Trophoblast cell (in vitro differentiated cells and primary cell): ENCODE results near the gene IFIT2.

ENCODE experiments used
- DNase-seq, 2 donors: peaks; one replicate each; pipeline ENCODE4 v3.0.0-alpha.2; 2016
- H2AFZ ChIP-seq: 2 replicates; pipeline ENCODE4 v1.6.1; 2013; ENCODE audit warnings: low read length, moderate library complexity, mild to moderate bottlenecking; ENCODE audit not compliant: insufficient read depth, poor library complexity
- H2AK5ac ChIP-seq: 2 replicates; pipeline ENCODE4 v1.6.1; 2013; ENCODE audit warnings: mild to moderate bottlenecking, low read length
- H2BK120ac ChIP-seq: 2 replicates; pipeline ENCODE4 v1.6.1; 2013; ENCODE audit warnings: low read length, mild to moderate bottlenecking, moderate library complexity; ENCODE audit not compliant: insufficient read depth, poor library complexity
- H2BK12ac ChIP-seq: 2 replicates; pipeline ENCODE4 v1.6.1; 2013; ENCODE audit warnings: mild to moderate bottlenecking, low read length, moderate library complexity
- H2BK5ac ChIP-seq: 2 replicates; pipeline ENCODE4 v1.6.1; 2013; ENCODE audit warnings: low read length, low read depth, moderate library complexity, mild to moderate bottlenecking; ENCODE audit not compliant: poor library complexity
- H3K14ac ChIP-seq: 2 replicates; pipeline ENCODE4 v1.6.1; 2013; ENCODE audit warnings: mild to moderate bottlenecking, low read length
- H3K18ac ChIP-seq: 2 replicates; pipeline ENCODE4 v1.6.1; 2013; ENCODE audit warnings: mild to moderate bottlenecking, low read length
- H3K23ac ChIP-seq: 2 replicates; pipeline ENCODE4 v1.6.1; 2013; ENCODE audit warnings: low read length
- H3K27ac ChIP-seq: 2 replicates; pipeline ENCODE4 v1.5.1; 2013; ENCODE audit warnings: low read depth, mild to moderate bottlenecking, inconsistent platforms, low read length, moderate library complexity
- H3K27me3 ChIP-seq: 2 replicates; pipeline ENCODE4 v1.6.1; 2013; ENCODE audit warnings: inconsistent platforms, mild to moderate bottlenecking, low read length, moderate library complexity; ENCODE audit not compliant: insufficient read depth
- H3K36me3 ChIP-seq, 2 experiments: 1 replicate in 1 of 2; 2 replicates in 1 of 2; pipeline ENCODE4 v1.6.1; 2013; ENCODE audit warnings: low read length in 2 of 2, mild to moderate bottlenecking in 2 of 2, moderate library complexity in 1 of 2; ENCODE audit not compliant: insufficient read depth in 2 of 2, control insufficient read depth in 1 of 2
- H3K4ac ChIP-seq: 2 replicates; pipeline ENCODE4 v1.6.1; 2013; ENCODE audit warnings: low read depth, mild to moderate bottlenecking, low read length, moderate library complexity
- H3K4me1 ChIP-seq, 2 experiments: 1 replicate in 1 of 2; 2 replicates in 1 of 2; pipeline ENCODE4 v1.6.1; 2013; ENCODE audit warnings: low read length in 2 of 2, mild to moderate bottlenecking in 2 of 2, moderate library complexity in 1 of 2; ENCODE audit not compliant: insufficient read depth in 2 of 2, control insufficient read depth in 1 of 2
- H3K4me2 ChIP-seq: 2 replicates; pipeline ENCODE4 v1.6.1; 2013; ENCODE audit warnings: inconsistent platforms, mild to moderate bottlenecking, low read length, moderate library complexity
- H3K4me3 ChIP-seq: 2 replicates; pipeline ENCODE4 v1.5.1; 2013; ENCODE audit warnings: mild to moderate bottlenecking, low read depth, low read length, inconsistent platforms
- H3K79me1 ChIP-seq: one replicate; pipeline ENCODE4 v1.6.1; 2013; ENCODE audit warnings: low read length
- H3K79me2 ChIP-seq: 2 replicates; pipeline ENCODE4 v1.6.1; 2013; ENCODE audit warnings: low read length, mild to moderate bottlenecking; ENCODE audit not compliant: control insufficient read depth, insufficient read depth, poor library complexity
- H3K9ac ChIP-seq: 2 replicates; pipeline ENCODE4 v1.6.1; 2013; ENCODE audit warnings: mild to moderate bottlenecking, low read length
- H3K9me3 ChIP-seq: 2 replicates; pipeline ENCODE4 v1.6.1; 2013; ENCODE audit warnings: low read depth, mild to moderate bottlenecking, control low read depth, inconsistent platforms, low read length; ENCODE audit not compliant: insufficient read depth
- H4K12ac ChIP-seq: 2 replicates; pipeline ENCODE4 v1.6.1; 2013; ENCODE audit warnings: low read depth, mild to moderate bottlenecking, low read length, moderate library complexity
- H4K8ac ChIP-seq: 2 replicates; pipeline ENCODE4 v1.6.1; 2013; ENCODE audit warnings: low read depth, mild to moderate bottlenecking, low read length, moderate library complexity
- H4K91ac ChIP-seq: one replicate; pipeline ENCODE4 v1.6.1; 2013; ENCODE audit warnings: low read depth, mild to moderate bottlenecking, low read length, moderate library complexity
- WGBS: extraction: QIAGEN DNeasy Blood & Tissue Kit; methylation state at CpG from one replicate; pipeline ENCODE4 v1.1.7; 2013; ENCODE audit warnings: missing lambda C conversion rate; ENCODE audit not compliant: insufficient read length, insufficient coverage; ENCODE audit errors: extremely low coverage; 5-methylcytosine and 5-hydroxymethylcytosine counted together

IFIT2 gene

GRCh38 chr10:89309156-89310055 lies 7.6 kb downstream of the IFIT2 start:
- Histone ChIP-seq H2AFZ (no peak overlapping the region), H4K12ac (no peak overlapping the region), H3K27ac (no peak overlapping the region), H2BK12ac (no peak overlapping the region), H3K36me3 (no peaks in the 10 kb centered on the region), H2BK5ac (no peak overlapping the region), H3K4me2 (no peak overlapping the region), H3K79me1 (no peaks in the 10 kb centered on the region), H3K4me1 (no peaks in the 10 kb centered on the region), H3K18ac (no peak overlapping the region), H4K8ac (no peak overlapping the region), H3K9ac (no peak overlapping the region), H4K91ac (no peak overlapping the region), H3K9me3 (no peaks in the 10 kb centered on the region), H3K4ac (no peak overlapping the region), H3K79me2 (no peaks in the 10 kb centered on the region), H2AK5ac (no peak overlapping the region), H3K14ac (no peak overlapping the region), H3K27me3 (no peaks in the 10 kb centered on the region), H2BK120ac (no peak overlapping the region), H3K4me3 (no peak overlapping the region), H3K23ac (no peak overlapping the region)
- no peak for DNase-seq
- WGBS, result no CpG with 5 or more reads among the region's 7 CpGs

DNA sequence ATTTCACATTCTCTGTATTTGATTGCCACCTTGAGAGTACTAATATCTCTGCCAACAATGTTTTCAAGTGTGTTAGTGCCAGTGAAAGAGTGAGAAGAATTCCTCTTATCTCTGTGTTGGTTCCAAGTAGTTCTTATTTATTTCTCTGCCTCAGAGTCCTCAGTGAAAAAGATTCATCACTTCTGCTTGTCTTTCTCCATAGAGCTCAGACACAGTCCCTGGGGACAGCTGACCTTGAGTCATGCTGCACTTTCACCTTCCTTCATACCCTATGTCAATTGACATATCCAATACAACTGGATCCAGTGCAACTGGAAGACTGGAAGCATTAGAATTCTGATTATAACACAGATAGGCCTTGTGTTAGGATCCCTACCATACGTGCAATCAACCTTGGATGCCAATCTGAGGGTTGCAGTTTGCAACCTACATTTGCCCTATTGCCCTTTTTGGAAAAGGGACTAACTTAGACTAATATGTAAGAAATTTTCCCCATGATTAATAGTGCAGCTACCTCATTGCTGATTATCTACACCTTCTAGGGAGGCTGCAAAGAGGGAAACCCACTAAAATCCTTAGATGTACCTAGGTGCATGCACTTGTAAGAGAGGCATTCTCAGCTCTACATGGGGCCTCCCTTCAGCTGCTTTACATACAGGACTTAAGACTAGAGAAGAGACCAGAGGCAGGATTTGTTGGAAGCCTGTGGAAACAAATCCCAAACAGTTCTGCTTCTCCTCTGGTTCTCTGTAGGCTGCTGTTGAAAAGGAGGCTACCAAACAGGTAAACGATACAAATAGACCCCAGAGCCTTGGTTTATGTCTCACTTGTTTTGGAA lies 8.4 kb downstream of the IFIT2 start:
- H2BK12ac ChIP-seq, result no peak overlapping the region
- H3K14ac ChIP-seq, result no peak overlapping the region
- no peak overlapping the region for H4K12ac ChIP-seq
- no CpG with 5 or more reads among the region's 2 CpGs for WGBS
- no peak overlapping the region for H2BK120ac ChIP-seq
- no peak overlapping the region for H3K4me3 ChIP-seq
- no peak overlapping the region for H3K27ac ChIP-seq
- no peaks in the 10 kb centered on the region for H3K79me2 ChIP-seq
- no peak overlapping the region for H4K91ac ChIP-seq
- no peak overlapping the region for H3K9ac ChIP-seq
- no peaks in the 10 kb centered on the region for H3K79me1 ChIP-seq
- no peak for DNase-seq
- H3K4ac ChIP-seq, result no peak overlapping the region
- no peaks in the 10 kb centered on the region for H3K9me3 ChIP-seq
- no peak overlapping the region for H4K8ac ChIP-seq
- no peak overlapping the region for H3K18ac ChIP-seq
- no peak overlapping the region for H2AFZ ChIP-seq
- H3K4me2 ChIP-seq, result no peak overlapping the region
- H3K27me3 ChIP-seq, result no peaks in the 10 kb centered on the region
- H3K23ac ChIP-seq, result no peak overlapping the region
- H3K4me1 ChIP-seq, result no peaks in the 10 kb centered on the region
- H2BK5ac ChIP-seq, result no peak overlapping the region
- no peaks in the 10 kb centered on the region for H3K36me3 ChIP-seq
- H2AK5ac ChIP-seq, result no peak overlapping the region

DNA sequence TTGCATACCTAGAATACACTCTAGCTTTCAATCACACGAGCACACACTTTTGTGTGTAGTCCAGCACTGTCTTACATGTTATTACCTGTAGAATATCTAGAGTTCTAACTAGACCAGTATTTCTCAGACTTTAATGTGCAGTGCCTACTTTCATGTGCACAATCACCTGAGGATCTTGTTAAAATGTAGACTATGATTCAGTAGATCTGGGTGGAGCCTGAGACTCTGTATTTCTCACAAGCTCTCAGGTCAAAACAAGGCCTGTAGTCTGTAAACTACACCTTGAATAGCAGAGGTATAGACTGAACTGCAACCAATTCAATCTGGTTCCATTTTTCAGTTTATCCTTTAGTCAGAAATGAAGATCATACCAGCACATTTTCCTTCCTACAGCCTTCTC lies 11.1 kb downstream of the IFIT2 start:
- Histone ChIP-seq H3K9me3 (no peaks in the 10 kb centered on the region), H3K79me2 (no peaks in the 10 kb centered on the region), H3K79me1 (no peaks in the 10 kb centered on the region), H2BK12ac (no peak overlapping the region), H2BK120ac (no peak overlapping the region), H3K4me1 (no peaks in the 10 kb centered on the region), H3K4me3 (no peak overlapping the region), H3K23ac (no peak overlapping the region), H4K91ac (no peak overlapping the region), H3K4me2 (no peak overlapping the region), H4K8ac (no peak overlapping the region), H3K18ac (no peak overlapping the region), H3K9ac (no peak overlapping the region), H3K27me3 (no peaks in the 10 kb centered on the region), H4K12ac (no peak overlapping the region), H3K14ac (no peak overlapping the region), H3K4ac (no peak overlapping the region), H2BK5ac (no peak overlapping the region), H3K27ac (no peak overlapping the region), H2AK5ac (no peak overlapping the region), H3K36me3 (no peaks in the 10 kb centered on the region), H2AFZ (no peak overlapping the region)
- WGBS, result no CpG with 5 or more reads among the region's 1 CpG
- DNase-seq, result no peak

DNA sequence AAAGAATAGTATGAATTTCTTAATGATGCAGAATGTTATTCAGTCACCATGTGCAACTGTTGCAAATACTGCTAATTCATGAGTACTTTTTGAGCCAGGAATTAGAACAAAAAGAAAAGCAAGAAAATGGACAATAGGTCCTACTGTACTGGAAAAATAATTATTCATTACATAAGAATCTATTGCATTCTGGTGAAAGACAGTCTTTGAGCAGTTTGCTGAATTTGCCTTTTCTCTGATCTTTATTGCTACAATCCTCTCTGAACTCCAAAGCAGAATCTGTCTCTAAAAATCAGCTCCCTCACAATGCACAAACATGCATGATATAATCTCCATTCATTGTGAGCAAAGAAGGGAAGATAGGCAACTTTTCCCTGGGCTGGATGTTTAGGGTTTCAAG lies 12.8 kb downstream of the IFIT2 start:
- Histone ChIP-seq H2AK5ac (no peak overlapping the region), H2AFZ (no peak overlapping the region), H2BK5ac (no peak overlapping the region)

More for the DNA sequence above, 12.8 kb downstream of the IFIT2 start:
- no peak overlapping the region for H3K18ac ChIP-seq
- H3K9ac ChIP-seq, result no peak overlapping the region
- H3K9me3 ChIP-seq, result no peaks in the 10 kb centered on the region
- no peak overlapping the region for H4K8ac ChIP-seq
- no peak overlapping the region for H4K91ac ChIP-seq
- no peaks in the 10 kb centered on the region for H3K36me3 ChIP-seq
- H3K4me2 ChIP-seq, result no peak overlapping the region
- no peak for DNase-seq
- H2BK12ac ChIP-seq, result no peak overlapping the region
- H3K27ac ChIP-seq, result no peak overlapping the region
- H3K14ac ChIP-seq, result no peak overlapping the region
- H4K12ac ChIP-seq, result no peak overlapping the region
- no peak overlapping the region for H3K4ac ChIP-seq
- H3K79me2 ChIP-seq, result no peaks in the 10 kb centered on the region
- H3K4me1 ChIP-seq, result no peaks in the 10 kb centered on the region
- H3K27me3 ChIP-seq, result no peaks in the 10 kb centered on the region
- H2BK120ac ChIP-seq, result no peak overlapping the region
- no peak overlapping the region for H3K4me3 ChIP-seq
- H3K79me1 ChIP-seq, result no peaks in the 10 kb centered on the region
- no peak overlapping the region for H3K23ac ChIP-seq
